ENCODE results near the gene WDR41.

The WDR41 gene

GRCh38 chr5:77448831-77449230, 43.3 kb downstream of the WDR41 start:
- no peak for DNase-seq (ENCODE audit: low read depth)

- no peak for DNase-seq (ENCODE audit: low read depth)
Measured at GRCh38 chr5:77444356-77444755, 47.8 kb downstream of the WDR41 start.

- DNase-seq (ENCODE audit: low read depth) = no peak
Measured at GRCh38 chr5:77443670-77444069, 48.4 kb downstream of the WDR41 start.

- no peak for DNase-seq (ENCODE audit: low read depth)
Measured at GRCh38 chr5:77438071-77438470, 54.0 kb downstream of the WDR41 start.

- DNase-seq (ENCODE audit: low read depth) = no peak
Measured at GRCh38 chr5:77437194-77437593, 54.9 kb downstream of the WDR41 start.

- DNase-seq (ENCODE audit: low read depth) = no peak
Measured at GRCh38 chr5:77431719-77432118, 60.4 kb downstream of the WDR41 start.

- no peak for DNase-seq (ENCODE audit: low read depth)
Measured at GRCh38 chr5:77431286-77431685, 60.8 kb downstream of the WDR41 start.

- DNase-seq (ENCODE audit: low read depth) = no peak
Measured at GRCh38 chr5:77430726-77431125, 61.4 kb downstream of the WDR41 start.

- DNase-seq (ENCODE audit: low read depth) = no peak
Measured at GRCh38 chr5:77428526-77428925, 63.6 kb downstream of the WDR41 start.

GRCh38 chr5:77427998-77428397, 64.1 kb downstream of the WDR41 start:
- no peak for DNase-seq (ENCODE audit: low read depth)

GRCh38 chr5:77426670-77427069, 65.4 kb downstream of the WDR41 start:
- no peak for DNase-seq (ENCODE audit: low read depth)

- no peak for DNase-seq (ENCODE audit: low read depth)
Measured at GRCh38 chr5:77425998-77426659, 66.0 kb downstream of the WDR41 start.

- no peak for DNase-seq (ENCODE audit: low read depth)
Measured at GRCh38 chr5:77425420-77425819, 66.7 kb downstream of the WDR41 start.

GRCh38 chr5:77424921-77425320, 67.2 kb downstream of the WDR41 start:
- DNase-seq (ENCODE audit: low read depth) = no peak

GRCh38 chr5:77423022-77423750, 68.9 kb downstream of the WDR41 start:
- DNase-seq (ENCODE audit: low read depth) = no peak

- DNase-seq (ENCODE audit: low read depth) = no peak
Measured at GRCh38 chr5:77420940-77421339, 71.2 kb downstream of the WDR41 start.

- DNase-seq (ENCODE audit: low read depth) = no peak
Measured at GRCh38 chr5:77419644-77420582, 72.2 kb downstream of the WDR41 start.

- DNase-seq (ENCODE audit: low read depth) = no peak
Measured at GRCh38 chr5:77418601-77419581, 73.2 kb downstream of the WDR41 start.

GRCh38 chr5:77418162-77418561, 74.0 kb downstream of the WDR41 start:
- no peak for DNase-seq (ENCODE audit: low read depth)

- DNase-seq (ENCODE audit: low read depth) = no peak
Measured at GRCh38 chr5:77413049-77413448, 79.1 kb downstream of the WDR41 start.

- no peak for DNase-seq (ENCODE audit: low read depth)
Measured at GRCh38 chr5:77409870-77410621, 82.1 kb downstream of the WDR41 start.
